ENCODE measurements around the gene CDC14A.

Gene CDC14A

GRCh38 chr1:100354971-100355394, 2.7 kb downstream of the CDC14A start:
- TF ChIP-seq POLR2AphosphoS5 (IDR thresholded peaks at IDR 0.05; ENCODE audit: low read depth, low read length) (peak; percentile 47; the same call in 1 of the 2 replicates), FOXP2 (optimal IDR thresholded peaks at IDR 0.05; ENCODE audit: borderline replicate concordance, extremely low read depth, extremely low read length, insufficient read depth) (no peak), TAF1 (IDR thresholded peaks at IDR 0.05; ENCODE audit: borderline replicate concordance, insufficient read depth, low read length) (peak; percentile 38; the same call in 1 of the 2 replicates), SIN3A (IDR thresholded peaks at IDR 0.05; ENCODE audit: borderline replicate concordance, insufficient read depth, low read length) (no peak)

GRCh38 chr1:100358210-100358609, 5.9 kb downstream of the CDC14A start:
- TF ChIP-seq SIN3A (IDR thresholded peaks at IDR 0.05; ENCODE audit: borderline replicate concordance, insufficient read depth, low read length) = no peak
- TF ChIP-seq FOXP2 (optimal IDR thresholded peaks at IDR 0.05; ENCODE audit: borderline replicate concordance, extremely low read depth, extremely low read length, insufficient read depth) = no peak

GRCh38 chr1:100359139-100359538, 6.8 kb downstream of the CDC14A start:
- TF ChIP-seq FOXP2 (optimal IDR thresholded peaks at IDR 0.05; ENCODE audit: borderline replicate concordance, extremely low read depth, extremely low read length, insufficient read depth) (no peak), POLR2AphosphoS5 (IDR thresholded peaks at IDR 0.05; ENCODE audit: low read depth, low read length) (no peak), TAF1 (IDR thresholded peaks at IDR 0.05; ENCODE audit: borderline replicate concordance, insufficient read depth, low read length) (no peak), SIN3A (IDR thresholded peaks at IDR 0.05; ENCODE audit: borderline replicate concordance, insufficient read depth, low read length) (no peak)
- TF ChIP-seq, protein P1, sequence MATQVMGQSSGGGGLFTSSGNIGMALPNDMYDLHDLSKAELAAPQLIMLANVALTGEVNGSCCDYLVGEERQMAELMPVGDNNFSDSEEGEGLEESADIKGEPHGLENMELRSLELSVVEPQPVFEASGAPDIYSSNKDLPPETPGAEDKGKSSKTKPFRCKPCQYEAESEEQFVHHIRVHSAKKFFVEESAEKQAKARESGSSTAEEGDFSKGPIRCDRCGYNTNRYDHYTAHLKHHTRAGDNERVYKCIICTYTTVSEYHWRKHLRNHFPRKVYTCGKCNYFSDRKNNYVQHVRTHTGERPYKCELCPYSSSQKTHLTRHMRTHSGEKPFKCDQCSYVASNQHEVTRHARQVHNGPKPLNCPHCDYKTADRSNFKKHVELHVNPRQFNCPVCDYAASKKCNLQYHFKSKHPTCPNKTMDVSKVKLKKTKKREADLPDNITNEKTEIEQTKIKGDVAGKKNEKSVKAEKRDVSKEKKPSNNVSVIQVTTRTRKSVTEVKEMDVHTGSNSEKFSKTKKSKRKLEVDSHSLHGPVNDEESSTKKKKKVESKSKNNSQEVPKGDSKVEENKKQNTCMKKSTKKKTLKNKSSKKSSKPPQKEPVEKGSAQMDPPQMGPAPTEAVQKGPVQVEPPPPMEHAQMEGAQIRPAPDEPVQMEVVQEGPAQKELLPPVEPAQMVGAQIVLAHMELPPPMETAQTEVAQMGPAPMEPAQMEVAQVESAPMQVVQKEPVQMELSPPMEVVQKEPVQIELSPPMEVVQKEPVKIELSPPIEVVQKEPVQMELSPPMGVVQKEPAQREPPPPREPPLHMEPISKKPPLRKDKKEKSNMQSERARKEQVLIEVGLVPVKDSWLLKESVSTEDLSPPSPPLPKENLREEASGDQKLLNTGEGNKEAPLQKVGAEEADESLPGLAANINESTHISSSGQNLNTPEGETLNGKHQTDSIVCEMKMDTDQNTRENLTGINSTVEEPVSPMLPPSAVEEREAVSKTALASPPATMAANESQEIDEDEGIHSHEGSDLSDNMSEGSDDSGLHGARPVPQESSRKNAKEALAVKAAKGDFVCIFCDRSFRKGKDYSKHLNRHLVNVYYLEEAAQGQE (IDR thresholded peaks at IDR 0.05; ENCODE audit: insufficient read depth in 1 of 2, low read depth in 2 of 2, low read length in 2 of 2) = no peak

- TF ChIP-seq TAF1 (IDR thresholded peaks at IDR 0.05; ENCODE audit: borderline replicate concordance, insufficient read depth, low read length) (no peak), SIN3A (IDR thresholded peaks at IDR 0.05; ENCODE audit: borderline replicate concordance, insufficient read depth, low read length) (no peak), POLR2AphosphoS5 (IDR thresholded peaks at IDR 0.05; ENCODE audit: low read depth, low read length) (no peak), FOXP2 (optimal IDR thresholded peaks at IDR 0.05; ENCODE audit: borderline replicate concordance, extremely low read depth, extremely low read length, insufficient read depth) (no peak)
- TF ChIP-seq, protein P1 (IDR thresholded peaks at IDR 0.05; ENCODE audit: insufficient read depth in 1 of 2, low read depth in 2 of 2, low read length in 2 of 2) = no peak
Observed at GRCh38 chr1:100360790-100361510, 8.6 kb downstream of the CDC14A start.

DNA sequence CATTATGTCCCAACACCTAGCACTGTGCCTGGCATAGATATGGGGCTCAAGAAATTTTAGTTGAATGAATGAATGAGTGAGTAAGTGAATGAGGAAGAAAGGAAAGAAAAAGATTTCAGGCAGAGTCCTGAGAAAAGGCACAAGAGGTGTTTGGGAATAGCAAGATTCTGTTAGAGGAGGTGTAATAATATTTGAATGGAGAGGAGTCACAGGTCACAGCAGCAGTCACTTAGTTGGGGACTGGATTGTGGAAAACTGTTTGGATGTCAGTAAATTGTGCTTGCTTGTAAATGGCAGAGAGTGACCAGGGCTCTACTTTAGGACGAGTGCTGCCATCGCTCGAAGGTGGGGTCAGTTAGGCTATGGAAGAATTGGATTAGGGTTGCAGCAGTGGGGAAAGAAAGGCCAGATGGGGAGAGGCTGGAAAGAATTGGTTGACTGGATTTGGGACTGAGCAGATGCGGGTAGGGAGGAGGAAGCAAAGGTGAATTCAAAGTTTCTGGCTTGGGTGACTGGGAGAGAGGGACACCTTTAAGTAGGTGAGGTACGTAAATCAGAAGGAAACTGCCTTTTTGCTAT, 9.3 kb downstream of the CDC14A start:
- TF ChIP-seq POLR2AphosphoS5 (IDR thresholded peaks at IDR 0.05; ENCODE audit: low read depth, low read length) (no peak), TAF1 (IDR thresholded peaks at IDR 0.05; ENCODE audit: borderline replicate concordance, insufficient read depth, low read length) (no peak), SIN3A (IDR thresholded peaks at IDR 0.05; ENCODE audit: borderline replicate concordance, insufficient read depth, low read length) (no peak)

GRCh38 chr1:100362821-100363466, 10.6 kb downstream of the CDC14A start:
- no peak for TF ChIP-seq TAF1 (IDR thresholded peaks at IDR 0.05; ENCODE audit: borderline replicate concordance, insufficient read depth, low read length)
- no peak for TF ChIP-seq SIN3A (IDR thresholded peaks at IDR 0.05; ENCODE audit: borderline replicate concordance, insufficient read depth, low read length)
- TF ChIP-seq FOXP2 (optimal IDR thresholded peaks at IDR 0.05; ENCODE audit: borderline replicate concordance, extremely low read depth, extremely low read length, insufficient read depth) = no peak
- TF ChIP-seq POLR2AphosphoS5 (IDR thresholded peaks at IDR 0.05; ENCODE audit: low read depth, low read length) = no peak
- TF ChIP-seq, protein P1 (IDR thresholded peaks at IDR 0.05; ENCODE audit: insufficient read depth in 1 of 2, low read depth in 2 of 2, low read length in 2 of 2) = no peak

All from PFSK-1 (cell line).